HG02885 (cell line): ENCODE measurements around the gene ADRA2B.
"Not testable (repeated sequence)": the region's sequence is repeated elsewhere in the genome, so short reads cannot be mapped to it uniquely, and the experiment has no call there.

Source experiments
- ATAC-seq: cut with Tn5 transposase; IDR thresholded peaks from one replicate; pipeline ENCODE4 v1.9.1; 2021; ENCODE audit warnings: mild to moderate bottlenecking; ENCODE audit not compliant: unreplicated experiment, poor library complexity

The ADRA2B gene

DNA sequence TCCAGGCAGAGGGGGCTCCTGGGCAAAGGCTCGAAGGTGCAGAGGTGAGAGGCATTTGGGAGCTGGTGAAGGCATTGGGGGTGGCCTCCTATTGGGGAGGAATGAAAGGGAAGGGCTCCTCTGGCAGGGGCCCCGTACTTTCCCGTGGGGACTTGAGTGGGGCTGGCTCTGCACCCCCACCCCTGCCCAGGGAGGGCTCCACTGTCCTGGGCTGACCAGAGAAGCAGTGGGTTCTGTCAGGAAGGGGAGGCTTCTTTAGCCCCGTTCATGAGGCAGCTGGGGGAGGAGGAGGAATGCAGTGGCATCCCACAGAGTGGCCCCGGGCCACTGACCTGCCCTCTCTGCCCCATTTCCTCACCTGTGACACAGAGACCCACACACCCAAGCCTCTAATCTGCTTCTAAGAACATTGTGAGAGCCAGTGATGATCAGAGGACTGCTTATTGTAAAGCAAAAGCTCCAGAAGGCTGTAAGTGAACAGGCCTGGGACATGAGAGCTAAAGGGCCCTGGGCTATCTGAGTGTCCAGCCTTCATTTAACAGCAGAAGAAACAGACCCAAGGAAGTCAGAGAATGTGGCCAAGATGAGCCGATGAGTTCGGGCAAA lies 43.1 kb downstream of the ADRA2B start:
- ATAC-seq: no peak

DNA sequence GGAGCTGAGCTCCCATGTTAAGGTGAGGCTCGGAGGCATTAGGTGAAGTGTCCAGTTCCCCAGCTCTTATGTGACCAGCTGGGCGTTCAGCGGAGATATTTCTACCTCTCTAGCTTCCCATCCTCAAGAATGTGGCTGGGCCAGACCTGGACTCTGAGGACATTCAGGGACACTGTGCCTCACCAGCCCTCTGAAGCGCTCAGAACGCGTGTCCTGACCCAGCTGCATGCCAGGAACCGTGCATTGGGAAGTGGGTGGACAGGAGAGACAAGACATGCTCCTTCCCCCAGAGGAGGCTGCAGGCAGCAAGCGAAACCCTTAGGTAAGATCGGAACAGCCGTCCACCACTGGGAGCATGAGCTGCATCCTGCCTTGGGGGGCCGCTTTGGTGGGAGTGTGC lies 43.6 kb downstream of the ADRA2B start:
- no peak for ATAC-seq

DNA sequence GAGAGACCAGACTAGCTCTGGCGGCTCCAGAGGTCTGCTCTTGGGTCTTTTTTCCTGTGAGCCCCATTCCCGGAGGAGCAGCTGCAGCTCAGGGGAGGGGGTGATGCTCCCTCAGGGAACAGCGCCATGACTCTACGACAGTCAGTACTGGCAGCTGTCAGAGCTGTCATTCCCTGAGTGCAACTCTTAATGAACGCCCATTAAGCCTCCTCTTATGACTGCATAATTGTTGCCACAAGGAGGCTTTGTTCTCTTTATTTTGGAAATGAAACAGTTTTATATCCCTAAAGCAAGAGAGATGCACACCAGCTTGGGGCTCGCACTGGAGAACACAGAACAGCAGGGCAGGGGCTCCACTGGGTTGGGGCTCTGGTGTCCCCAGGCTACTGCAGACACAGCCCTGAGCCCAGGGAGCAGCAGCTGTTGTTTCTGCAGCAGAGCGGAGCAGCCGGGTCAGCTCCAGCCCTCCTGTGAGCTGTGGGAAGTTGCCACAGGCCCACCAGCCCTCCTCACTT lies 44.3 kb downstream of the ADRA2B start:
- not testable (repeated sequence) for ATAC-seq

DNA sequence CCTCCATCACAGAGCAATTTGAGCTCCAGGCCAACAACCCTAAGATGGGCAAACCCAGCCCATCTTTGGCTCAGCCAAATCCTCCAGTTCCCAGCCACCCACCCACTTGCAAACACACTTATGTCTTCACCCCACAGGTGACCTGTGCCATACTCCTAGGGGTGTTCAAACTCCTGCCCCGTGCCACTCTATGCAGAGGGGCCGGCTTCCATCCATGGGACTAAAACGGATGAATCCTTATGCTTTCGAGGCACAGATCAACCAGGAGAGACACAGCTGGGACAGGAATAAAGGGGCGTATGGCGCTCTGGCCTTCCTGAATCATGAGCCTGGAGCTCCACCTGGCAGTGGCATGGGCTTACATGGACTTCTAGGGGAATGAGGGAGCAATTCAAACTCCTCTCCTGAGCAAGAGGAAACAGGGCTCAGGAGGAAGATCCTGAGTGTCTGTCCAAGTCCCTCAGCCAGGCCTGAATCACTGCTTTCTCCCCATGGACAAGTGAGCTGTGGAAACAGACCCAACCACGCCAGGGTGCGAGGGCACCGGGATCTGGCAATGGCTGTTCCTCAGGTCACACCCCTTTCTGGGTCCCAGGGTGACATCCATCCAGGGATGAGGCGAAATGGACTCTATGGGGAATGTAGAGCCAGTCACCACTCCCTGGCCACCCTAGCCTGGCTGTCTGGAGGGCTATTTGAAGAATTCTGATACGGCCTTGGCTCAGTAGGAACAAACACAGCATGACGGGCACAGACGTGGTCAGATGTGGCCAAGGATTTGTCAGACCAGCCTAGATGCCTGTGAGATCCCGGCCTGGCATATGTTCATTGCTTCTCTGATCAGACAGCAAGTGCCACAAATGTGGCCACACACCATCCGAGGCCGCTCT lies 45.0 kb downstream of the ADRA2B start:
- not testable (repeated sequence) for ATAC-seq

DNA sequence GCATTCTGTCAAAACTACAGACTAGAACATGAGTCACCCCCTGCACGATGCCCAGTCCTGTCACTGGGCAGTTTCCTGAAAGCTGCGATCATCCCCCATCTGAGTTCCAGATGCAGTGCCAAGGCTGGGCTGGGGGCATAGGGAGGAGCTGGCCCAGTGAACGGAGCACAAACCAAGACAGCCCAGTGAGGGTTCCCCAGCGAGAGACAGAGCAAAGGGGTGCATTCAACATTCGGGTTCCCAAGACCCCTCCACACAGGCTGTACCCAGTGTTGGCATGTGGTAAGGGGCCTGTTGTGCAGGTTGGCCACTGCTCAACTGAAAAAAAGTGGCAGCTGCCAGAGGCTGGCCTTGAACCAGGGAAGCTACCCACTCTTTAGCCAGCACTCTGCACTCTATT lies 46.0 kb downstream of the ADRA2B start:
- not testable (repeated sequence) for ATAC-seq

DNA sequence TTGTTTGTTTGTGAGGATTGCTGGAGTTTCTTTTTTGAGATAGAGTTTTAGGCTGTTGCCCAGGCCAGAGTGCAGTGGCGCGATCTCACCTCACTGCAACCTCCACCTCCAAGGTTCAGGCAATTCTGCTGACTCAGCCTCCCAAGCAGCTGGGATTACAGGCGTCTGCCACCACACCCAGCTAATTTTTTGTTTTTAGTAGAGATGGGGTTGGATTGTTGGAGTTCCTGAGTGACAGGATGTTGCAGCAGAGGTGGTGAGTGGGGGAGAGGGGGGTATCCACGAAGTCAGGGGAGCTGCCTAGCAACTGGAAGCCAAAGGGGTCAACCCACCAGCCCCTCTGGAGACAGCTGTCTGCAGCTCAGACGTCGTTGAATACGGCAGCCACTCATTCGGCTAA lies 46.5 kb downstream of the ADRA2B start:
- ATAC-seq: not testable (repeated sequence)

- ATAC-seq: not testable (repeated sequence)
Measured at GRCh38 chr2:96067902-96068581, 48.3 kb downstream of the ADRA2B start.

DNA sequence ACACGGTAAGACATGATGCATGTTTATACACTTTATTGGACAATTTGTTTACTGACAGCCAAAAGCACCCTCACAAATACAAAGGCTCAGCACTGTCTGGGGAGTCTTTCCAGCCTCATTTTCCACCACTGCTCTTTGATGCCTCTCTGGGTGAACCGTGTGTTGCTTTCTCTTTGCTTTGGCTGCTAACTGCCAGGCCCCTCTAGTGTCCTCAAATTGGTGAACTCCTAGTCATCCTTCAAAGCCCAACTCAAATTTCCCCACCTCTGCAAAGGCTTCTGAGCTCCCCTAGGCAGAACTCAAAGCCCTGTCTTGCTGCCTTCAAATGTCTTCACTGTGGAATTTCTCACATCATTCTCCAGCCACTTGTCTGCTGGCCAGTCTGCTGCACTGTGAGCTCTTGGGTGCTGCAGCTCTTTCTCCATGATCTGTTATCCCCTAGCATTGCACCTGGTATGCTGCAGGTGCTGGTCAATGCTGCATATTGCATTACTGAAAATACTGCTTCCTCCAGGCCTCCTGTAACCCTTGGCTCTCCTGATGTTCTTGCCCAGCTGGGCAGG lies 49.2 kb downstream of the ADRA2B start:
- ATAC-seq: not testable (repeated sequence)

- not testable (repeated sequence) for ATAC-seq
Measured at GRCh38 chr2:96066511-96066910, 49.9 kb downstream of the ADRA2B start.

DNA sequence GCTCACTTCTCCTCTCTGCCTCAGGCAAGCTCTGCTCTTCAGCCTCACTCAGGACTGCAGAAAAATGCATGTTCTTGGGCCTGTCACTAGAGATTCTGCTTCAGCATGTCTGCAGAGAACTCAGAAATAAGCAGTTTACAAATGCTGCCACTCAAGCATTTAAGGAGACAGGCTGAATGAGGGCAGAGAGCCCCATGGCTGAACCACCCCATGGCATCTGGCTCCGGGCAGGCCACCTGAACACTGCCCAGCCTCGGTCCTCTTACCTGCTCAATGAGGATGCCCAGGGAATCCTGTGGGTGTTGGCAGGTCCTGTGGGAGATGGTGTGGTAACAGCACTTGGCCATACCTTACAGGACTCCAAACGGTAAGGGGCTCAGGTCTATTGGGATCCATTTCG lies 50.4 kb downstream of the ADRA2B start:
- ATAC-seq: not testable (repeated sequence)

DNA sequence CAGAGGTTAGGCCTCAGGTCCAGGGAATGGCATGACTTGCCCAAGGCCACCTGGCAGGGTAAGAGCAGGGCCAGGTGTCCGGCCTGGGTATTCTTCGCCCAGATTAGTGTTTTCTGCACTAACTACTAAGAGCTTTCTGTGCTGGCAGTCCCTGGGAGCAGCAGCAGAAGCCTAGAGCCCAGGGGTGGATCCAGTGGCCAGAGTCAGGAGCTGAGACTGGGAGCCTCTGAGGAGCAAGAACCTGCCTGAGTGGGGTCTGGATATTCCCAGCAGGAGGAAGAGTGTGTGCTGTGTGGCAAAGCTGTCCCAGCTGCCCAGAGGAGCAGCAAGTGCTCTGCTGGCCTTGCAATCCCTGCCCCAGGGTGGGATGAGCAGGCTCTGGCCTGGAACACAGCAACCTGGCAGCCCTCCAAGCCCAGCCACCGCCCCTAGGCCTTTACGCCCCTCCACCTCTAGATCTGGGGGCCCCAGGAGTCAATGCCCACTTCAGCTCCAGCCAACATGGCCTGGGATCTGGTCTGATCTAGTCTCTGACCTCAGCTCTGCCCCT lies 50.9 kb downstream of the ADRA2B start:
- no peak for ATAC-seq

DNA sequence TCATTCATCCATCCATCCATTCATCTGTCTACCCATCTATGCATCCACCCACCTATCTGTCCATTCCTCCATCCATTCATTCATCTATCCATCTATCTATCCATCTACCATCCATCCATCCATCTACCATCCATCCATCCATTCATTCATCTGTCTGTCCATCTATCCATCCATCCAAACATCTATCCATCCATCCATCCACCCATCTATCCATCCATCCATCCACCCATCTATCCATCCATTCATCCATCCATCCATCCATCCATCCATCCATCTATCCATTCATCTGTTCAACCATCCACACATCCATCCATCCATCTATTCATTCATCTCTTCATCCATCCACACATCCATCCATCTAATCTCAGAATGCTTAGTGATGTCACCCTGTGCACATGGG lies 51.6 kb downstream of the ADRA2B start:
- not testable (repeated sequence) for ATAC-seq

DNA sequence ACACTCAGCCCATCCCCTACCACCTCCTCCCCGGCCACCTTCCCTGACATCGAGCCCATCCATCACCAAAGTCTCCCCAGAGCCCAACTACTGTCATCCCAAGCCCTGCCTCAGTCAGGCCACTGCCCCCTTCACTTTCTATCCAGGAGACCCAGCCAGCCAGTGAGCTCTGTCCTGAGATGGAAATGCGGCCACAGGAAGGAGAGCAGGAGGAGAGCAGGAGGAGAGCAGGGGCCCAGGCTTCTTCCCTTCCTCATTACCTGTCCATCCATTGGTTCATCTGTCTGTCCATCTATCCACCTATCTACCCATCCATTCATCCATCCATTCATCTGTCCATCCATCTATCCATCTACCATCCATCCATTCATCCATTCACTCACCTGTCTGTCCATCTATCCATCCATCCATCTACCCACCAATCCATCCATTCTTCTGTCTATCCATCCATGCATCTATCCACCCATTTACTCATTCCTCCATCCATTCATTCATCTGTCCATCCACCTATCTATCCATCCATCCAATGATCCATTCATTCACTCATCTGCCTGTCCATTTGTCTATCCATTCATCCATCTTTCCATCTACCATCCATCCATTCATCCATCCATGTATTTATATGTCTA lies 52.2 kb downstream of the ADRA2B start:
- not testable (repeated sequence) for ATAC-seq

GRCh38 chr2:96063116-96063899 lies 53.1 kb downstream of the ADRA2B start:
- ATAC-seq: not testable (repeated sequence)
